Stimulated activated CD4-positive, alpha-beta T cell treated with anti-CD3 and anti-CD28 coated beads, TNF-alpha, amount 100 ng/mL, for 24 hours (primary cell): Measurements from ENCODE around the gene CA5B.
"Not testable (repeated sequence)": the region's sequence is repeated elsewhere in the genome, so short reads cannot be mapped to it uniquely, and the experiment has no call there.

Source experiments
- DNase-seq, 3 experiments: peaks; one replicate each; pipeline ENCODE4 v3.0.0-alpha.2; 2020; ENCODE audit warnings: low read depth in 3 of 3

The CA5B gene

DNA sequence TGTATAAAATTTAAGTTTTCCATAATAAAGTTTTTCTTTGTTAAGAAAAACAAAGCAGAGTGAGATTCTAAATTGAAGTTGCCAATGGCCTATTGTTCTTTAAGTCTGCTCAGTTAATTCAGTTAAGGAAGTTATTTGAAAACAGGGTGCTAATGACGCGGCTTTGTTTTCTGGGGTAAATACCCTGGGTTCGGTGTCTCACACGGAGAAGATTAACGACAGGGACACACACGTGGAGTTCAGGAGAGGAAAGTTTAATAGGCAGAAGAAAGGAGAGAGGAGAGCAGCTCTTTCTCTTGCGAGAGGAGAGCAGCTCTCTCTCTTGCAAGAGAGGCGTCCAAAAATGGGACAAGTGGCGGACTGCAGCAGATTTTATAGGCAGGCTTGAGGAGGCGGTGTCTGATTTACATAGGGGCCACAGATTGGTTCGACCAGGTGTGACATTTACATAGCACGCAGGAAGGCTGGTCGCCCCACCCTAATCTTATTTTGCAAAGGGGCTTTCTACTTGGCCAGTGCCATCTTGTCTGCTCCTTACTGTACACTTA, 9.6 kb downstream of the CA5B start:
- no peak for DNase-seq

DNA sequence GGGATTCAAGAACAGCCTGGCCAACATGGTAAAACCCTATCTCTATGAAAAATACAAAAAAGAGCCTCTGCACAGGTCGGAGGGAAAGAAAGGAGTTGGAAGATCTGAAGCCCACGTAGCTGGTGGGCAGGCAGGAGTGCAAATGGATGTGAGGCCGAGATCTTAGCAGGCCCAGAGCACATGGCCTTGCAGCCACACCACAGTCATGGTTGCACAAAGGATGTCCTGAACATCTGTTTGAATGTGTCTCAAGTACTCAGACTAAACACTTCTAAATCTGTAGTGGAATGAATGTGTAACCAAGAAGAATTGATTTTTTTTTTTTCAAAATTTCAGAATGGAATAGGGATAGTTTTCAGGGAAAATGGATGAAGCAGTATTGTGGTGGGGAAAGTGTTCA, 10.8 kb downstream of the CA5B start:
- DNase-seq: no peak

DNA sequence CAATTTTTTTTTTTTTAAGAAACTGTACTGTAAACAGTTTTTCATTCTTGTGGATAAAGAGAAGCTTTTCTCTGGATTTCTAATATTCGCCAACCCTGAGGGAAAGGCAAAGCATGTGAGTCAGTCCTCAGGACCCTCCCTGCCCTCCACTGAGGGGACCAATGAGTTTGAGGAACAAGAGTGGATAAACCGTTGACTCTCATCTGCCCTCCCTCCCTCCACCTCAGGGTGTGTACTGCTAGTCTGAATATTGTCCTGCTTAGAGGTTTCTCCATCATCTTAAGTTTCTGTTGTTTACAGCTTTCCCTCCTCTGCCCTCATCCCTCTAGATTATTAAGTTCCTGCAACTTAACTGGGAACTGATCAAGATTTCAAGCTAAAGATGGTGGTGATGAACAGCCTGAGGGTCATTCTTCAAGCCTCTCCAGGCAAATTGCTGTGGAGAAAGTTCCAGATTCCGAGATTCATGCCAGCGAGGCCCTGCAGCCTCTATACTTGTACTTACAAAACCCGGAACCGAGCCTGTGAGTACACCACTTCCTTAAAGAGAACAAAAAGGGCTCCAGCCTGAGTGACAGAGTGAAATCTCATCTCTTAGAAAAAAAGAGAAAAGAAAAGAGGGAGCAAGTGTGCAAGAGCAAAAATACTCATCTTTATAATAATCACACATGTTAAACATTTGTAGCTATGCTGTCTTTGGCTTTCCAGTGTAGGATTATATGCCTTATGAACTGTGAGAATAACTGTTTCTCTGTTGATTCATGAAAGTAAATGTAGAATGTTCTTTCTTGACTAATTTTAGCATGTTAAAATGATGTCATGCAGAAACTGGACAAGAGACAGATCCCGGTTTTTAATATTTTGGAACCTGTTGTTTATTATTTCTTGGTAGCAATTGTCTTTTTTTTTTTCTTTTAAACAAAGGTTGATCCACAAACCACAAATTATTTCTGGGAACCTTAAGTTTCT, 11.9 kb downstream of the CA5B start:
- no peak for DNase-seq

DNA sequence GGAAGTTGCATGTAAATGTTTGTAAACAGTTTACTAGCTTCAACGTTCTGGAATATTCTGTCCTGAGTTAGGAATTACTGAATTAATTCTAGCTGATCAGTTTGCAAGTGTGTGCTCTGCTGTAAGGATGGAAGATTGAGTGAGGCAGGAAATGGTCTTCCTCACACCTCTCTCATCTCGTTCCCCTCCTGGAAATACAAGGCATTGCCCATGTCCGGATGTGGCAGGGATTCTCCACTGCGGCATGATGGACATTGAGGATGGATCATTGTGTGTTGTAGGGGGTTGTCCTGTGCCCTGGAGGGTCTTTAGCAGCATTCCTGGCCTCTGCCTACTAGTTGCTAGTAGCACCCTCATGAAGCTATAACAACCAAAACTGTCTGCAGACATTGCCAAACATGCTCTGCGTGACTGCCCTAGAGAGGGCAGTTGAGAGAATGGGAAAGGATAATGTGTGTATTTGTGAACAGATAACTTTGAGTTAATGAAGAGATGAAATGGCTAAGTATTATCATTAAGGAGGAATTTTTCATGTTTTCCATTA, 12.6 kb downstream of the CA5B start:
- DNase-seq: no peak

DNA sequence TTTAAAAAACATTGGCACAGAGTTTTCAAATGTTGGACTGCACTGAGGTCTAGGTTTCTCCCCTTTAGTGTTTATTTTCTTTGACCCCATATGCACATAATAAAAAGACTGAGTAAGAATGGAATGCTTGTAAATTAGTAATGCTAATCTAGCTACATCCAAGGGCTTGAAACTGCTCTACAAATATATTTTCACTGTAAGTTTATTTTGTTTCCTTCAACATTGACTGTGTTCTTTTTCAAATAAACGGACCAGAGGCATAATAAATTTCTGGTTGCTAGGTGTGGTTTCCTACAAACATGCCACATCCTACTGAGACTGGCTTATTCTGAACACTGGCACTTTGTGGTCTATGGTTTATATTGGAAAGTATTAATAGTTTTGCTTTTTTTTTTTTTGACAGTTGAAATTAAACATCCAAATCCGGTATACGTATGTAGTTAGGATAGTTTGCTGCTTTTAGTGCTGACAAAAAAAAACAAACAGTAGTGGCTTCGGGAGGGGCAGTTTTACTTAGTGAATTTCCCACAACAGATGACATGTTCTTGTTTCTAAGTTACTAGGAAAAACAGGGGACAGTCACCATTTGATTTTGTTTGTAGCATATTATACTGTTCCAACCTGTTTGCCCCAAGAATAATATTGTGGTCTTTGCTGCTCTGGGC, 13.2 kb downstream of the CA5B start:
- DNase-seq: no peak

DNA sequence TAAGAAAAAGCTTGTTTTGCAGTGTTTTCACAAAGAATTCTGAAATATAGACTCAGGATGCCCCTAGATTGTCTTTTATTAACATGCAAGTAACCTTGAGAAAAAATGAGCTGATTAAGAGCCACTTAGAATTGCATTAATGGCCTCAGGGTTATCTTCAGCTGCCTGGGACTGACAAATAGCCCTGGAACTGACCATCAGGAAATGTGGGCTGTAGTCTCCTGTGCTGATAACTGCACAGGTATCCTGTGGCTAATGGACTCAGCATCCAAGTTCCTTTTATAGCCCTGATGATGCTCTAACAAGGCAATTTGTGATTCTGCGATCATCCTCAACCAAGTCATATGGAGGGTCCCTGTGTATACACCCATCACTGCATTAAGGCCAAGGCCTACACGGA, 17.0 kb downstream of the CA5B start:
- no peak for DNase-seq

- DNase-seq: no peak
Measured at GRCh38 chrX:15758140-15758539, 20.1 kb downstream of the CA5B start.

GRCh38 chrX:15759886-15760285, 21.8 kb downstream of the CA5B start:
- DNase-seq: not testable (repeated sequence)

DNA sequence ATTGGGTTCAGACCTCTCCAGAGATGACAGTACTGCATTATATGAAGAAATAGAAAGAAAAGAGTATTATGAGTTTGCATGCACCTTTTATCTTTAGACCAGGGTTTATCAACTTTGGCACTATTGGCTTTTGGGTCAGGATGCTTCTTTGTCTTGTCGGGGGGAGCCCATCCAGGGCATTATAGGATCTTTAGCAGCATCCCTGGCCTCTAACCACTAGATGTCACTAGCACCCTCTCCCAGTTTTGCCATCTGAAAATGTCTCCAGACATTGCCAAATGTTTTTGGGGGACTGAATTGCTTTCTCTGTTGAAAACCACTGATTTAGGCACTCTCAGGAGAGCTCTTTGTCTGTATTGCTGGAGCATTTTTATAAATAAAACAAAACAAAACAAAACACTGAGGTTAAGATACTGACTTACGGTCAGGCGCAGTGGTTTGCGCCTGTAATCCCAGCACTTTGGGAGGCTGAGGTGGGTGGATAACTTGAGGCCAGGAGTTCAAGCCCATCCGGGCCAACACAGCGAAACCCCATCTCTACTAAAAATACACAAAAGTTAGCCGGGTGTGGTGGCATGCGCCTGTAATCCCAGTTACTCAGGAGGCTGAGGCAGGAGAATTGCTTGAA, 23.6 kb downstream of the CA5B start:
- no peak for DNase-seq

DNA sequence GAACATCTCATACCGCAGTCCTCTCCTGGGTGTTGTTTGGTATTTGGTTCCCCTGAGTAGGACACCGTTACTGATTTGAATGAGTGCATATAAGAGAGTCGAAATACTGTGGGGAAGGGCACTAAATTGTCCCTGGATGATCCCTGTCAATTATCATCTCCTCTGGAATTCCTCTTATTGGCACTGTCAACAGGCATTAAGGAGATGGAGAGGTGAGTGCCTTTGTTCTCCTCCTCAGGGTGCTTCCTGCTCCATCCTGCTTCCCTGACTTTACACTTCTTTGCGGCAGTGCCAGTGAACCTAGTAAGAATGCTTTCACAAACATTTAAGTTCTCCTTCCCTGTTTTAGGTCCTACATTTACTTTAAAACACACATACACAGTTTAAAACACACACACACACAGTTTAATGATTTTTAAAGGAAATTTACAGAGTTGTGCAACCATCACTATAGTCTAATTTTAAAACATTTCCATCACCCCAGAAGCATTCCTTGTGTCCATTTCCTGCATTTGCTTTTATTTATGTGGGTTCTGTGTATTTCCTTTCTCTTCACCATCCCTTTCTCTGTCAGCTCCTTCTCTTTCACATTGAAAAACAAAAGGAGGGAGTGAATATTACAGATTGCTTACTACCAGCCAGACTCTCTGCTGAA, 31.4 kb downstream of the CA5B start:
- no peak for DNase-seq

DNA sequence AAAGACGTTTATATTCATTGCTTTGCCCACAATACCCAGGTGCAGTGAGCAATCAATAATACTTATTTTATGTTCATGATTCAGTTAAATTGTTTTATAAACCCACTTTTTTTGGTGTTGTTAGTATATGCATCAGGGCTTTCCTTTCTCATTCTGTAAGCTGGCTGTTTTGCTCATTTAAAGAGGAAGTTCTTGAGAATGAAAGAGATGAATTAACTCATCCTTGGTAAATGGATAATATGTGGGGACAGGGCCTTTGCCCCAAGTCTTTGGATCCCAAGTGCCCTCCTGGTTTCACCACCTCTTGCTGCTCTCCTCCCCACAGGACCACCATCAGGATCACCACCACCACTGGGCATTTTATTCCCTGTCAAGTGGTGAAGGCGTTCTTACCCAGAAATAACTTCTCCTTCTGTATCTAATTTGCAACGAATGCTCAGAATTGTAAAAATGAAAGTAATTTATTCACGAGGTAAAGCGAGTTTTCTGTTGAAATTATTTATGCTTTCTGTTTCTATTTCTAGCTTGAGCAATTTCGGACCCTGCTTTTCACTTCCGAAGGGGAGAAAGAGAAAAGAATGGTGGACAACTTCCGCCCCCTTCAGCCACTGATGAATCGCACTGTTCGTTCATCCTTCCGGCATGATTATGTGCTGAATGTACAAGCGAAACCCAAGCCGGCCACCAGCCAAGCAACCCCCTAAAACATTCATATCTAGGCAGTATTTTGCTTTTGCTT, 44.1 kb downstream of the CA5B start:
- DNase-seq: peak in 1 of 3 experiments; percentile 5

GRCh38 chrX:15785176-15785750, 47.2 kb downstream of the CA5B start:
- DNase-seq: no peak

GRCh38 chrX:15786915-15787314, 48.8 kb downstream of the CA5B start:
- DNase-seq: no peak

DNA sequence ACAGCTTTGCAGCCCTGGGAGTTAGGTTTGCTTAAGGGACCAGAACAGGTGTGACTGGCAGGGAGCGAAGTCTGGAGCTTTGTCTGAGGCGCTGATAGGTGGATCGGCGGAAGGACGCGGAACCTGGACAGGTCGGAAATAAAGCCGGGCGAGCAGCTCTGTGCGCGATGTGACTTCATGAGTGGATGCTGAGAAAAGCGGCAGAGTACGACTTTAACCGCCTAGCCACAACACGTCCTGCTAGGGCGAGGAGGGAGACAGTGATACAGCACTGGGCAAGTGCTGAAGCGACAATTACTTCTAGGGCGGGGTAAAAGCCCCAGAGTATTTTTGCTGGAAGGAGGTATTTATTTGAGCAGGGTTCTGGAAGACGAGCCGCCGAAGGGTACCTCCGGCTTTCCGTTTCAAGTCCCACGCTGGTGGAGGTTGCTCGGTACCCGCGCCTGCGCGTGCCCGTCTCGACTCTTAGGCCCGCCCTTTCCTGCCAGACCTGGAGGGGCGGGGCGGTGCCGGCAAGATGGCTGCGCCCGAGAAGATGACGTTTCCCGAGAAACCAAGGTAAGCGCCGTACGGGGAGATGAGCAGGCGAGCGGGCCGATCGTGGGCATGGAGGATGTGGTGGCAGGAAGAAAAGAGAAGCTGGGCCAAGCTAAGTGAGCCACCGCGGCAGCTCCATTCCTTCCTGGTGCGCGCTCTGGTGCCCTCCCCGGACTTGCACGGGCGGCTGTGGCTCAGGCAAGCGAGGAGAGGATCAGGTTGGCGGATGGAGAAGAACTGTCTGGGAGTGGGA, 52.1 kb downstream of the CA5B start, which contains the start of gene ZRSR2:
Gene ZRSR2, plus strand, starts transcription at position 506 of the 790 bp plus-strand sequence. Its CDS starts 12 bp downstream, at position 518.
- DNase-seq: peak; percentile 73 to 84 (median 75)

- DNase-seq: peak in 1 of 3 experiments; percentile 1
Measured at GRCh38 chrX:15790769-15791290, 52.8 kb downstream of the CA5B start.

DNA sequence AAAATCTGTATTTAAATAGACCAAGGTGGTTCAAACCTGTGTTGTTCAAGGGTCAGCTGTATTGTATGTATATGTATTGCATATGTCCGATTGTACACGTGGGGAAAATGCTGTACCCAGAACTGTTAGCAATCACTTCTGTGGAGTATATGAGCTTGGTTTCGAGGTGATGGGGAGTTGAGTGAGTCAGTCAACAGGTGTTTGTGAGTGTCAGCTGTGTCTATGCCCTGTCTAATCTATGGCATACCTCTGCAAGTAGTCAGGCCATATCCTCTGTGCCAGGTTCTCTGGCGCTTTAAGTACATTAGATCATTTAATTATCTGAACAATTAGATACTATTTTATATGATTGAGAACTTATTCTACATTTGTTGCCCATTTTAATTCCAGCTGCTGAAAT, 59.6 kb downstream of the CA5B start:
- no peak for DNase-seq

DNA sequence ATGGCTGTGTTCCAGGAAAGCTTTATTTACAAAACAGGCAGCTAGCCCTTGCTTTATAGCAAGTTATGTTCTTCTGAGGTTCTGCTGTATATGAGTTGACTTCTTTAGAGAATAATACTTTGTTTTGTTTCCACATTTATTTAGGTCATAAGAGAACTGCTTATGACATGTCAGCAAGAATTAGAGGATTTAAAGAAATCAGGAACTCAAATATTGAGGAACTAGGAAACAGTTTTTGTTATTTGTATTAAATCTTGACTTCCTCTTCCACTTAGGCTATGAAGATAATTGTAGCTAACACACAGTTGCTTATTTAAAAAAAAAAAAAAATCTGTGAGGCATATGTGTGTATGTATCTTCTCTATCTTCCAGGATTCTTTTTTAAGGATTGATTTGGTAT, 66.5 kb downstream of the CA5B start:
- DNase-seq: no peak

GRCh38 chrX:15808254-15808653, 70.2 kb downstream of the CA5B start:
- DNase-seq: no peak
